T-helper 1 cell treated with Interleukin-12 subunit alpha and Interleukin-12 subunit beta and Interleukin-4 antibody, amounts not matched to agents 30 μg/mL and 1 μg/mL, for 36 hours (primary cell): Measurements from ENCODE around the gene GHRHR.

ENCODE experiments used
- H3K27ac Mint-ChIP-seq: one replicate; pipeline ENCODE4 v1.8.0; 2021; ENCODE audit warnings: mild to moderate bottlenecking, mixed read lengths
- H3K27me3 Mint-ChIP-seq: one replicate; pipeline ENCODE4 v1.8.0; 2021; ENCODE audit warnings: low read depth, mixed read lengths
- H3K36me3 Mint-ChIP-seq: one replicate; pipeline ENCODE4 v1.8.0; 2021; ENCODE audit warnings: low read depth, mixed read lengths
- H3K4me1 Mint-ChIP-seq: one replicate; pipeline ENCODE4 v1.8.0; 2021; ENCODE audit warnings: low read depth, mixed read lengths
- H3K4me3 Mint-ChIP-seq: one replicate; pipeline ENCODE4 v1.8.0; 2021; ENCODE audit warnings: mild to moderate bottlenecking, moderate library complexity, mixed read lengths
- H3K9me3 Mint-ChIP-seq: one replicate; pipeline ENCODE4 v1.8.0; 2021; ENCODE audit warnings: mixed read lengths

The GHRHR gene

DNA sequence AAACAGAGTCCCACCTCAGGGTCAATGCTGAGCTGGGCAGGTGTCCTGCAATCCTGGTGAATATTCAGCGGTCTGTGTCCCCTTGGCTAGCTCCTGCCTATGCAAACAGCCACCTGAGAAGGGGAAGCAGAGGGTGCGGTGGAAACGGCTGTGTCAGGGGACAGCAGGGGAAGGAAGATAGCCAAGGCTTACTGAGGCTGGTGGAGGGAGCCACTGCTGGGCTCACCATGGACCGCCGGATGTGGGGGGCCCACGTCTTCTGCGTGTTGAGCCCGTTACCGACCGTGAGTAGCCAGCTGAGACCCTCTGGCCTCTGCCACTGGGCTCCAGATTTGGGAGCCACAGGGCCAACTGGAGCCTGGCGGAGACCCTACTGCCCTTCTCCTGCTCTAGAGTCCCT lies at the start of gene GHRHR:
TSS of gene GHRHR (plus strand) at position 112 of the 400 bp plus-strand sequence. CDS start at position 228, 116 bp downstream.
- Mint-ChIP-seq H3K4me1 (peaks cover 2% of the 10 kb centered on the region), H3K36me3 (no peaks in the 10 kb centered on the region), H3K9me3 (no peaks in the 10 kb centered on the region), H3K4me3 (no peak within 1 kb of the TSS), H3K27ac (no peak within 1 kb of the TSS), H3K27me3 (peaks cover 11% of the 10 kb centered on the region)

DNA sequence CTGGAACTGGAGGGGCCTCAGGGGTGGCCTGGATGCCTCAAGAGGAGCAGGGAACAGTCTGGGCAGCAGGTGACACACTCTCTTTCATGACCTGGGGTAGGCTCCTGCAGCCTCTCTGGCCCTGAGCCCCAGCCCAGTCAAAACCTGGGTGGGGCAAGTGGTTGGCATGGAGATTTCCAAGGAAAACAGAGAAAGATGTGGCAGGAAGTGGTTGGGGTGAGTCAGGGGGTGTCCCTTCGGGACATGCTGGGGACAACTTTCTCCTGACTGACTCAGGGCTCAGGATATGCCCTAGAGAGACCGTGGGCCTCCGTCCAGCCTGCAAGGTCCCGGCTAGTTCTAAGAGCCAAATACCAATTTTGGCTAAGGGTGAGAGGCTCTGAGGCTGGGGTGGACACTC lies 49.2 kb upstream of the GHRHR start:
- H3K27ac Mint-ChIP-seq, result no peak overlapping the region
- no peak overlapping the region for H3K4me3 Mint-ChIP-seq
- no peaks in the 10 kb centered on the region for H3K36me3 Mint-ChIP-seq

DNA sequence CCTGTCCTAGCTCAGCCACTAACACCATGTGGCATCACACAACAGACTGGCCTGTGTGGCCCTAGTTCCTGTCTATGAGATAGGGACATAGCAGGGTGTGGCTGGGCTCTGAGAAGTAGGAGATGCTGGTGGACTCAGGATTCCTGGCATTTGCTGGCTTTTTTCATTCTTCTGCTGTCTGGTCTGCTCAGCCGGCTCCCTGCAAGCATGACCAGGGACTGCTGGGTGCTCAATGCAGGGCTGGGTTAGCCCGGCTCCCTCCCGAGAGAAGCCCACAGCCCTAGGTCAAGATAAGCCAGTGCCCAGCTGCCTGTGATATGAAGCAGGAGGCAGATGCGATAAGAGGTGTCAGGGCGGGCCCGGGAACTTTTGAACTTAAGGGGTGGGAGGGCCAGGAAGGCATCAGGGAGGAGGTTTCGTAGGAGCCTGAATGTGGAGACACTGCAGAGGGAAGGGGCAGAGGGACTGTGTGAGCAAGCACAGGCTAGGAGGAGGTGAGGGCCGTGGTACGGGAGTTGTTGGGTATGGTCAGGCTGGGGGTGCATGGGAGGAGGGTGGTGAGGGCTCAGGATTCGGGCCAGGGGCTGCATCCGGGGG lies 48.6 kb upstream of the GHRHR start:
- Mint-ChIP-seq H3K4me1 (no peaks in the 10 kb centered on the region), H3K27ac (no peak overlapping the region), H3K36me3 (no peaks in the 10 kb centered on the region)

More for the DNA sequence above, 49.2 kb upstream of the GHRHR start:
- H3K27me3 Mint-ChIP-seq, result no peaks in the 10 kb centered on the region
- H3K9me3 Mint-ChIP-seq, result no peaks in the 10 kb centered on the region
- H3K4me1 Mint-ChIP-seq, result no peaks in the 10 kb centered on the region

DNA sequence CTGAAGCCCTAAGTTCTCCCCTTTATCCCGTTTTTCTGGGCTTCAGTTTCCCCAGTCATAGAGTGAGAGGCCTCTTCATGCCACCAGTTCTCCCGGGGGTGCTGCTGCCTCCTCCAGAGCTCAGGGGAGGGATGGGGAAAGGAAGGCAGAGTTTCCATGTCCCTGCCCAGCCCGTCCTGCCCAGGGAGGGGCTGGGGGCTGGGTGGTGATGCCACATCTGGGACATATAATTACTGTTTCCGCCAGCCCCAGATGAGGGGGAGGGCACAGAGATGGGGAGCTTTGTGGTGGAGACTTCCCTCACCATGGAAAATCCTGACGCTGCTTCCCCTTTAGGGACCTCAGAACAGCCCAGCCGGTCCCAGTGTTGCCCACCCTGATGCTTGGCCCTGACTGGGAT lies 48.0 kb upstream of the GHRHR start:
- Mint-ChIP-seq H3K27ac (no peak overlapping the region), H3K9me3 (no peaks in the 10 kb centered on the region), H3K36me3 (no peaks in the 10 kb centered on the region)

More for the DNA sequence above, 48.6 kb upstream of the GHRHR start:
- Mint-ChIP-seq H3K9me3 (no peaks in the 10 kb centered on the region), H3K4me3 (no peak overlapping the region), H3K27me3 (no peaks in the 10 kb centered on the region)

DNA sequence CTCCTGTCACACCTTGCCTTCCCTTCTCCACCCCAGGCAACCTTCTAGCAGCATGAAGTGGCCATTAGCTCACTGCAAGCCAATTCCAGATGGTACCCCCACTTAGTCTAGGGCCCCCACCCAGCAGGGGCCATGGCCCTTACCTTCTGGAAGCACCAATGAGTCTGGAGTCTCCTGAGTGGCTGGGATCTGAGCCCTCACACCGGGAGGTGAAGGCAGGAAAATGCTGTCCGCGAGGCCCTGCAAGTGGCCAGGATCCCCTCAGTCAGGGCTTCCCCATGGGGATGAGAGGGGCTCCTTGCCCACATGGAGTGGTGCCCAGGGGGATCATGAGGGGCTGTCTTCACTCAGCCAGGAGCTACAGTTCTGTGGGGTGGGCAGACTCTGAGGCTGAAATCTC lies 47.5 kb upstream of the GHRHR start:
- Mint-ChIP-seq H3K27me3 (no peaks in the 10 kb centered on the region), H3K4me1 (no peaks in the 10 kb centered on the region), H3K27ac (no peak overlapping the region), H3K9me3 (no peaks in the 10 kb centered on the region), H3K4me3 (no peak overlapping the region), H3K36me3 (no peaks in the 10 kb centered on the region)

More for the DNA sequence above, 48.0 kb upstream of the GHRHR start:
- Mint-ChIP-seq H3K4me1 (no peaks in the 10 kb centered on the region), H3K4me3 (no peak overlapping the region), H3K27me3 (no peaks in the 10 kb centered on the region)

DNA sequence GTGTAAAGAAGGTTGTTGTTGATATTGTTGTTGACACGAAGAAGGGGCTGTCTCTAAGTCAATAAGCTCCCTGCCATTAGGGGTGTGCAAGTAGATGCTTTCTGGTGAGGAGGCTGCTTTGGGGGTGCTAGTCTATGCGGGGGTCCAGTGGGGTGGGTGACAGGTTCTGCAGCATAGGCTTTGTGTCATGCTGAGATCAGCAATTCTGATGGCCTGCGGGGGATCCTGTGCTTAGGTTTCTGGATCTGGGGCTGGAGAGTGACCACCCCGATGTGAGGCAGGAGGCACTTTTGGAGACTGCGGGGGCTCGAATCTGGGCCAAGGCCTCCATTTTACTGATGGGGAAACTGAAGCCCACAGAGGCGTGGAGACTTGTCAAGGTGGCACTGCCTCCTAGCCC lies 47.0 kb upstream of the GHRHR start:
- Mint-ChIP-seq H3K27me3 (no peaks in the 10 kb centered on the region), H3K27ac (no peak overlapping the region), H3K9me3 (no peaks in the 10 kb centered on the region), H3K36me3 (no peaks in the 10 kb centered on the region), H3K4me1 (no peaks in the 10 kb centered on the region), H3K4me3 (no peak overlapping the region)

DNA sequence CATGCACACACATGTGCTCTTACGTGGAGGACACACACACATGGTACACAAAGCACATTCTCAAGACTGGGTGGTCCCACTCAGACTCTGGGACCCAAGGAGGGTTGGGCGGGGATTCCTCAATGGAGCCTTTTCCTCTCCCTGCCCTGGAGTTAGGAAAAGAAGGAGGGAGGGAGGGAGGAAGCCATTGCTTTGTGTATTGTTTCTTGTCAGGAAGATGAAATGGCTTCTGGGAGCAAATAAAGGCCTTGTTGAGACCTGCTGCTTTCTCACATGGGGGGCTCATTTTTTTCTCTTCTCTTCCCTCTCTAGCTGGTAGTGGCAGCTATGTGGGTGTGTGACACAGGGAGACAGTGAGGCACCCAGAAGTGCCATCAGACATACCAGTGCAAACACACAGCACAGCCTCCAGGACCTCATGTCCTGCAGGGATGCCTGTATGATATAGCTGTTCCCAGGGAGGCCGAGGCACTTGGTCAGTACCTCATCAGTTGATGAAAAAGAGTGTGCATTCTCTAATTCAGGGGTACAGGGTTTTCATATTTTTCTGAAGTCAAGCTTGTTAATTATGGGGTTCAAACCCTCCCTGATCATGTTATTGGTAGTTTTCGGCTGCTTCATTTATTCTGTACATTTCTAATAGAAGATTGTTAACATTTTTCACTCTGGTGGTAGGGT lies 46.4 kb upstream of the GHRHR start:
- Mint-ChIP-seq H3K9me3 (no peaks in the 10 kb centered on the region), H3K4me1 (no peaks in the 10 kb centered on the region), H3K4me3 (no peak overlapping the region), H3K27ac (no peak overlapping the region), H3K27me3 (no peaks in the 10 kb centered on the region), H3K36me3 (no peaks in the 10 kb centered on the region)

DNA sequence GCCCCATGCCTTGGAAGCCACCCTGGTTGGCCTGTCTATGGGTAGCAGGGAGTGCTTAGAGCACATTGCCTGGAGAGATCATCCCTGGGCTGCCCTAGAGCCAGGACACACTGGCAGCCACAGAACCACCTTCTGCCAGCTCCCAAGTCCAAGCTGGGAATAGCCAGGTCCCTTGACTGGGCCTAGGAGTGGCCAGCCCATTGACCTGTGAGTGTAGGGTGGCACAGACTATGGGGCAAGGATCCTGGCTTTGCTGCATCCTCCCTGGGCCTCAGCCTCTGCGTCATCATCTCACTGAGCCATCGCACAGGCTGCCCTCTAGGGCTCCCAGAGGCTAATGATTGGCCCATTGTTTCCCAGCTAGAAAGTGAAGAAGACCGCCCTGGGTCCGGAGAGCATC lies 45.1 kb upstream of the GHRHR start:
- Mint-ChIP-seq H3K9me3 (no peaks in the 10 kb centered on the region), H3K36me3 (no peaks in the 10 kb centered on the region), H3K4me1 (no peaks in the 10 kb centered on the region), H3K4me3 (no peak overlapping the region), H3K27me3 (no peaks in the 10 kb centered on the region), H3K27ac (no peak overlapping the region)

DNA sequence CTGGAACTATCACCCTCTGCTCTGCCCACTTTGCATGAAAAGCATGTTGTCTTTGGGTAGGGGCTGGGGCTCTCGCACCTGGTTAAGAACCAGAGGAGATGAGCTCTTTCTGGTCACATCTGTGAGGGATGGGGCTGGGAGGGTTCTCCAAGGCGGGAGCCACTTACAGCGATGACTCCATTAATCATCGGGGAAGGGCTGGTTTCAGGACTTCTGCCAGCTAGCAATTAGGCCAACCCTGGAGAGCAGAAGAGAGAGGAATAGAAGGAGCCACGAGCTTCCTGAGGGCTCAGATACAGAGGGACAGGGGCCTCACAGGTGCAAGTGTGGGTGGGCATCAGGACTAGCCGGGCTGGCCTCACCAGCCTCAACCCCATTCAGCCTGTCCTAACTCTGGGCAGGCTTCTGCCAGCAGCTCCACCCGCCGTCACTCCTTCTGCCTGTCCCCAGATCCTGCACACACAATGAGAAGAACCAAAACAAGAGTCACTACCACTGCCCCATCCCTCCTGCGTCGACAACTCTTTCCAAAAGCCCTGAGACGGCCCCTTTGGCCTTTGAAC lies 43.7 kb upstream of the GHRHR start:
- Mint-ChIP-seq H3K27me3 (no peaks in the 10 kb centered on the region), H3K36me3 (no peaks in the 10 kb centered on the region)

DNA sequence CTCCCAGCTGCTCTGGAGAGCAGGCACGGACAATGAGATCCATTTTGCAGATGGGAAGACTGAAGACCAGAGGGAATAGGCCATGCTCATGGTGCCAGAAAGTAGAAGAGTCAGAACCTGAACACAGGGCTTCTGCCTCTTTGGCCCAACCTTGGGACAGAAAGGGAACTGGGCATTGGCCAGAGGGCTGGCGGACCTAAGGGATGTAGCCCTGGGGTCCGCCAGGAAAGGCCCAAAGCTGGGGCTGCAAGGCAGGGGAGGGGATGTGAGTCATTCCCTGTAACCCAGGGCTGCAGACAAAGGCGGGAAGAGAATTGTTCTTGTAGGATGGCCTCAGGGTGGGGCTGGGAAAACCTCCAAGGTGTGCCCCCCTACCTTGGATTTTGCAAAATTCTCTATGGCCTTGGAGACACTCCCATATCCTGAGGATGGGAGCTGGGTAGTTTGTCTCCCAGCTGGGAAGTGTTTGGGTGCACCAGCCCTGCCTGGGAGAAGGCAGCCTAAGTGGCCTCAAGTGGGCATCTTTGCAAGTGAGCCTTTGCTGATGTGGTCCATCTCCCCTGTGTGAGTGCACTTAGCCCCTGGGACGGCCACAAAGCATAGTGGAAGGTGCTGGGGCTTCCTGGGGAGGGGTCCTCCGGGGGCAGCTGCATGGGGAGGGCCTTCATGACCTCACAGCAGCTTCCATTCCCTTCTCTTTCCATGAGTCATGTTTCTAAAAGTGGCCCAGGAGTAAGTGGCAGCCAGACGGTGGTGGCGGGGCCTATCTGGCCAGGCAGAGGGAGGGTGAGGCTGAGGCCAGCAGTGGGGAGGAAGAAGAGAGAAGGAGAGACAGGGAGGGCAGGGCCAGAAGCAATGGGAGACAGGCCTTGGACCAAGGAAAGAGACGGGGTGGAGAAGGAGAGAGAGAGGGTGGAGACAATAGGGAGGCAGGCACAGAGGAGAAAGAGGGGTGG lies 42.9 kb upstream of the GHRHR start:
- Mint-ChIP-seq H3K4me3 (no peak overlapping the region), H3K27me3 (no peaks in the 10 kb centered on the region), H3K4me1 (no peaks in the 10 kb centered on the region), H3K27ac (no peak overlapping the region), H3K9me3 (no peaks in the 10 kb centered on the region), H3K36me3 (no peaks in the 10 kb centered on the region)

More for the DNA sequence above, 43.7 kb upstream of the GHRHR start:
- Mint-ChIP-seq H3K9me3 (no peaks in the 10 kb centered on the region), H3K4me3 (no peak overlapping the region), H3K27ac (no peak overlapping the region), H3K4me1 (no peaks in the 10 kb centered on the region)

DNA sequence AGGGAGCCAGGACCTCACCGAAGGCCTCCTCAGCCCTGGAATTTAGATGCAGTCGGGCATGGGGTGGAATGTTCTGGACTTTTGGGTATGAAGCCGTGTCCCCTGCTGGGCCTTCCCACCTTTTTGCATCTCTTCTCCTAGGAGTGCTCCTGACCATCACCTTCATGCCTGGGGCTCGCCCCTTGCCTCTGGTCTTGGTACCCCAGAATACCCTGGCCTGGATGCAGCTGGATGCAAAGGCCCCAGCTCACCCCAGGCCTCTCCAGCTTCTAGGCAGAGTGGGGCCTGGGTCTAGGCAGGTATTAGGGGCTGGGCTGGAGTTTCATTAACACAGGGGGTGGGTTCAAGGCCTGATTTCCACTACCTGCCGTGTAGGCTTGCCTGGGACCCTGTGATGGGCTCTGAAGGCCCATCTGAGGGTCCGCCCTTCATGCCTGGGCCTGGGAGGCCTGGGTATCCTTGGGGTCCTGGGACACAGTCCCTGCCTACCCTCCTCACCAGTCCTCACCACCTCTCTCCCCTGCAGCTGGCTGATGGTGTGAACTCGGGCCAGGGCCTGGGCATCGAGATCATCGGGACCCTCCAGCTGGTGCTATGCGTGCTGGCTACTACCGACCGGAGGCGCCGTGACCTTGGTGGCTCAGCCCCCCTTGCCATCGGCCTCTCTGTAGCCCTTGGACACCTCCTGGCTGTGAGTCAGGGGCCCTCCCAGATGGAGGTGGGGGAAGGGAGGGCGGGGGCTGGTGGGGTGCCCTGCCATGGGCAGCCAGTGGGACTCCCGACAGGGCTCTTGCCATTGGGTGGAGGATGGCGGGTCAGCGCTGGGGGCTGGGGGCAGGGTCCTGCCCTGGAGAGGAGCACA lies 42.0 kb upstream of the GHRHR start:
- Mint-ChIP-seq H3K9me3 (peaks cover 3% of the 10 kb centered on the region), H3K36me3 (no peaks in the 10 kb centered on the region), H3K27me3 (no peaks in the 10 kb centered on the region), H3K27ac (no peak overlapping the region), H3K4me1 (no peaks in the 10 kb centered on the region), H3K4me3 (no peak overlapping the region)

DNA sequence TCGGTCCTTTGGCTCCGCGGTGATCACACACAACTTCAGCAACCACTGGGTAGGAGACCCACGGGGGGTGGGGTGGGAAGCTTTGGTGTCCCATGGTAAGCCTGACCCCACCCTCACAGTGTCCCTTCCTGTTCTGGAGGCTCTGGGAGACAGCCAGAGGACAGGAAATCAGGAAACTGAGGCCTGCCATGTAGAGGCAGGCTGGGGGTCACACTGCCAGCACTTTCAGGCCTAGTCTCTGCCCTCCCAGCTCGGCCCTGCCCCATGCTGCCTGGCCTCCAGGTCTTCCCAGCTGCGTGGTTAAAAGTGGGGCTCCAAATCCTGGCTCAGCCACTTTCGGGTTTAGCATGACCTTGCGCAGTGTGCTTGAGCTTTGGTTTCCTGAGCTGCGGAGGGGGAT lies 41.2 kb upstream of the GHRHR start:
- Mint-ChIP-seq H3K27ac (no peak overlapping the region), H3K27me3 (no peaks in the 10 kb centered on the region)

DNA sequence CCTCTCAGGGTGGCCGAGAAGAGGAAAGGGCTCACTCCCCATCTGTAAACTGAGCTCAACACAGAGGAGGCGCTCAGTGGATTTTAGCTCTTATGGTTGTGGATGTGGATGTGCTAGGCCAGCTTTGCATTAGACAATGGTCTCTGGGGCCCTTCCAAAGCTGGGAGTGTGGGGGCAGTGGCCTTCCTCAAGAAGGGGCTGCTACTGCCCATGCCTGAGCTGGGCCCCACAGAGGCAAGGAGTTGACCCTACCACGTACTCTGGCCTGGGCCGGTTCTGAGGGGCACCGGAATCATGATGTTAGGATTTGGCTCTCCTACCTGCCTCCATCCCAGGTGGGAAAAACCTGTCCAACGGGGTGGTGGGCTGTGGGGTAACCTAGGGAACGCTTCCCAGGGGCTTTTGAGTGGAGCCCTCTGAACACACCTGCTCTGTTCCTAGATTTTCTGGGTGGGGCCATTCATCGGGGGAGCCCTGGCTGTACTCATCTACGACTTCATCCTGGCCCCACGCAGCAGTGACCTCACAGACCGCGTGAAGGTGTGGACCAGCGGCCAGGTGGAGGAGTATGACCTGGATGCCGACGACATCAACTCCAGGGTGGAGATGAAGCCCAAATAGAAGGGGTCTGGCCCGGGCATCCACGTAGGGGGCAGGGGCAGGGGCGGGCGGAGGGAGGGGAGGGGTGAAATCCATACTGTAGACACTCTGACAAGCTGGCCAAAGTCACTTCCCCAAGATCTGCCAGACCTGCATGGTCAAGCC lies 40.6 kb upstream of the GHRHR start:
- Mint-ChIP-seq H3K4me3 (no peak overlapping the region), H3K4me1 (no peaks in the 10 kb centered on the region), H3K36me3 (no peaks in the 10 kb centered on the region), H3K27me3 (no peaks in the 10 kb centered on the region), H3K9me3 (peaks cover 5% of the 10 kb centered on the region), H3K27ac (no peak overlapping the region)

More for the DNA sequence above, 41.2 kb upstream of the GHRHR start:
- Mint-ChIP-seq H3K9me3 (peaks cover 5% of the 10 kb centered on the region), H3K4me3 (no peak overlapping the region), H3K36me3 (no peaks in the 10 kb centered on the region), H3K4me1 (no peaks in the 10 kb centered on the region)
